Hematopoietic multipotent progenitor cell treated with erythropoietin and hydrocortisone succinate and interleukin-3 and kit ligand, for 6 days (in vitro differentiated cells): ENCODE results near the gene SPNS3.

Source experiments
- DNase-seq: peaks from one replicate; pipeline ENCODE4 v3.0.0-alpha.2; 2015

SPNS3 gene

GRCh38 chr17:4436381-4436780 lies 2.6 kb downstream of the SPNS3 start:
- peak; percentile 42 for DNase-seq

GRCh38 chr17:4436846-4437245 lies 3.1 kb downstream of the SPNS3 start:
- DNase-seq = peak; percentile 51

- no peak for DNase-seq
These were observed 4.6 kb downstream of the SPNS3 start for GRCh38 chr17:4438162-4438944.

GRCh38 chr17:4440021-4440420 lies 6.3 kb downstream of the SPNS3 start:
- no peak for DNase-seq

GRCh38 chr17:4440690-4441686 lies 7.2 kb downstream of the SPNS3 start:
- DNase-seq = peak; percentile 58

- no peak for DNase-seq
These were observed 8.8 kb downstream of the SPNS3 start for GRCh38 chr17:4442582-4442981.

GRCh38 chr17:4443476-4443875 lies 9.7 kb downstream of the SPNS3 start:
- no peak for DNase-seq

GRCh38 chr17:4444782-4445473 lies 11.2 kb downstream of the SPNS3 start:
- DNase-seq = peak; percentile 96

GRCh38 chr17:4445731-4446130 lies 12.0 kb downstream of the SPNS3 start:
- no peak for DNase-seq

- DNase-seq = no peak
These were observed 12.8 kb downstream of the SPNS3 start for GRCh38 chr17:4446326-4447071.

- DNase-seq = no peak
These were observed 14.6 kb downstream of the SPNS3 start for GRCh38 chr17:4448197-4448980.

- DNase-seq = no peak
These were observed 16.0 kb downstream of the SPNS3 start for GRCh38 chr17:4449736-4450135.

- no peak for DNase-seq
These were observed 17.1 kb downstream of the SPNS3 start for GRCh38 chr17:4450710-4451316.

GRCh38 chr17:4453812-4454591 lies 20.3 kb downstream of the SPNS3 start:
- no peak for DNase-seq

- no peak for DNase-seq
These were observed 26.9 kb downstream of the SPNS3 start for GRCh38 chr17:4460661-4461060.

- DNase-seq = no peak
These were observed 30.2 kb downstream of the SPNS3 start for GRCh38 chr17:4463818-4464476.

- no peak for DNase-seq
These were observed 32.0 kb downstream of the SPNS3 start for GRCh38 chr17:4465786-4466185.

GRCh38 chr17:4467287-4467686 lies 33.5 kb downstream of the SPNS3 start:
- DNase-seq = no peak

GRCh38 chr17:4469552-4469951 lies 35.8 kb downstream of the SPNS3 start:
- no peak for DNase-seq

- no peak for DNase-seq
These were observed 38.5 kb downstream of the SPNS3 start for GRCh38 chr17:4472286-4472685.
